Measurements from ENCODE around the gene GALNT18.

GALNT18 gene

DNA sequence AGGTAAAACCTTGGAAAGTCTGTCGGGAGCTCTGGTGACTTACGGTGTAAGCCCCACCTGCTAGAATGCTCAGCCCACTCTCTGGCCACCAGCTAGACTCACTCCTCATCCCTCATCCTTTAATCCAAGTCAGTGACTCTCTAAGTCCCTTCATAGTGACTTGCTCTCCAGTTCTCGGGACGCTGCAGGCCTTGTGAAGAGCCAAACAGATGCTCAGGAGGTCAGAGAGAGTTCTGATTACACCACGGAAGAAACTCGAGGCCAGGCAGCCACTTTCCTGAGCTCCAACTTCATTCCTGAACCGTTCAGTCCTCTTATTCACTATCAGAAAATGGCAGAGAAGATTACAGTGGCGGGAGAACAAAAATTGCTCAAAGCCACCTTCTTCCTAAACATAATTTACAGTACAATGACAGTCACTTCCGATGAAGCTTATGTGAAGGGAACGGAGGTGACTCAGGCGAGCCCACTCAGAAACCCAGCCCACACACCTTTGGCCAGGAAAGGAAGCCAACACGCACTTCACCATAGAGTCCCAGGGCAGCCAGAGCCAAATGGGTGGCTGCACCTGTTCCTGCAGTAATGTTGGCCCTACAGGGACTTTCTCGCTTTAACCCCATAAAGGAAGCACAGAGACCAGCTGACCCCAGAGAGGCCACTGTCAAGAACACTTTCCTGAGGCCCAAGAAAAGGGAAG is 100.4 kb downstream of the GALNT18 start (continued):
- TF ChIP-seq ZNF565 (CRISPR knock-in tag; conservative IDR thresholded peaks at IDR 0.05; ENCODE audit: low read depth): no peak
- no peak for TF ChIP-seq BACH2 (CRISPR knock-in tag; IDR thresholded peaks at IDR 0.05; ENCODE audit: borderline replicate concordance)

DNA sequence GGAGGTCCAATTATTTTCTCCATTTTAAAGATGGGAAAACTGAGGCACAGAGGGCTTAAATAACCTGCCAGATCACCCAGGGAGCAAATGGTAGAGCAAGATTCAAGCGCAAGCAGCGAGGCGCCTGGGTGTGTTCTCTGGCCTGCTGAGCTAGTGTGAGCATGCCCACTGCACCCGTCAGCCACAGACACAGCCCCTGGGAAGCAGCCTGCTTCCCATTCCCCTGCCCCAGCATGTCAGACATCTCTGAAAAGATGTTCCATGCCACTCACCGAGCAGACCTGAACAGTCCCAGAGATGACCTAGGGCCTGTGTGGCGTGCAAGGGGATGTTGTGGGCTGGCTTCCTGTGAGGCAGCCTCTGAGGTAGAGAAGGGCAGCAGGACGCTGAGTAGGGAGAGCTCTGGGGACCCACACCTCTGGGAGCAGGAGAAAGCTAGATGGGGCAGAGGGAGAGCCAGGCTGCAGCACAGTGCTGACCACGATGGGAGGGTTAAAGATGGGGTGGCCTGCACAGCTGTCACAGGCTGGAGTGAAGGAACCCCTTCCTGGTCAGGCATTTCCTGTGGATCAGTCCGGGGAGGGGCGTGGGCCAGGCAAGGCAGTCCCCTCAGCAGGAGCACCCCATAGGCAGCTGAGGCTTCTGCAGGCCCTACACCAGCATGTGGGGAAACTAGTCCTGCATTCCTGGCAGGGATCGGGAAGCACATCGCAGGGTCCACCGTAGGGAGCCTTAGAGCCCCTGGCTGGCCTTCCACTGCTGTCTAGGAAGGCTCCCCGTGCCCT is 101.4 kb downstream of the GALNT18 start:
- ATAC-seq: no peak
- no peak for TF ChIP-seq ZFP30 (CRISPR knock-in tag; IDR thresholded peaks at IDR 0.05)
- TF ChIP-seq, protein P1, sequence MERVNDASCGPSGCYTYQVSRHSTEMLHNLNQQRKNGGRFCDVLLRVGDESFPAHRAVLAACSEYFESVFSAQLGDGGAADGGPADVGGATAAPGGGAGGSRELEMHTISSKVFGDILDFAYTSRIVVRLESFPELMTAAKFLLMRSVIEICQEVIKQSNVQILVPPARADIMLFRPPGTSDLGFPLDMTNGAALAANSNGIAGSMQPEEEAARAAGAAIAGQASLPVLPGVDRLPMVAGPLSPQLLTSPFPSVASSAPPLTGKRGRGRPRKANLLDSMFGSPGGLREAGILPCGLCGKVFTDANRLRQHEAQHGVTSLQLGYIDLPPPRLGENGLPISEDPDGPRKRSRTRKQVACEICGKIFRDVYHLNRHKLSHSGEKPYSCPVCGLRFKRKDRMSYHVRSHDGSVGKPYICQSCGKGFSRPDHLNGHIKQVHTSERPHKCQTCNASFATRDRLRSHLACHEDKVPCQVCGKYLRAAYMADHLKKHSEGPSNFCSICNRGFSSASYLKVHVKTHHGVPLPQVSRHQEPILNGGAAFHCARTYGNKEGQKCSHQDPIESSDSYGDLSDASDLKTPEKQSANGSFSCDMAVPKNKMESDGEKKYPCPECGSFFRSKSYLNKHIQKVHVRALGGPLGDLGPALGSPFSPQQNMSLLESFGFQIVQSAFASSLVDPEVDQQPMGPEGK (CRISPR knock-in tag; IDR thresholded peaks at IDR 0.05; ENCODE audit: borderline replicate concordance): no peak
- no peak for TF ChIP-seq TOX (CRISPR knock-in tag; IDR thresholded peaks at IDR 0.05; ENCODE audit: borderline replicate concordance)
- no peak for TF ChIP-seq PPARA (CRISPR knock-in tag; IDR thresholded peaks at IDR 0.05; ENCODE audit: borderline replicate concordance)
- TF ChIP-seq RARB (CRISPR knock-in tag; IDR thresholded peaks at IDR 0.05): no peak
- TF ChIP-seq ARNTL (CRISPR knock-in tag; IDR thresholded peaks at IDR 0.05; ENCODE audit: borderline replicate concordance, low read depth): no peak
- TF ChIP-seq GLIS3 (CRISPR knock-in tag; IDR thresholded peaks at IDR 0.05): no peak
- TF ChIP-seq ZFP3 (CRISPR knock-in tag; IDR thresholded peaks at IDR 0.05): no peak
- TF ChIP-seq ZNF565 (CRISPR knock-in tag; conservative IDR thresholded peaks at IDR 0.05; ENCODE audit: low read depth): no peak
- no peak for TF ChIP-seq SNAI2 (CRISPR knock-in tag; IDR thresholded peaks at IDR 0.05)
- TF ChIP-seq, protein P2, sequence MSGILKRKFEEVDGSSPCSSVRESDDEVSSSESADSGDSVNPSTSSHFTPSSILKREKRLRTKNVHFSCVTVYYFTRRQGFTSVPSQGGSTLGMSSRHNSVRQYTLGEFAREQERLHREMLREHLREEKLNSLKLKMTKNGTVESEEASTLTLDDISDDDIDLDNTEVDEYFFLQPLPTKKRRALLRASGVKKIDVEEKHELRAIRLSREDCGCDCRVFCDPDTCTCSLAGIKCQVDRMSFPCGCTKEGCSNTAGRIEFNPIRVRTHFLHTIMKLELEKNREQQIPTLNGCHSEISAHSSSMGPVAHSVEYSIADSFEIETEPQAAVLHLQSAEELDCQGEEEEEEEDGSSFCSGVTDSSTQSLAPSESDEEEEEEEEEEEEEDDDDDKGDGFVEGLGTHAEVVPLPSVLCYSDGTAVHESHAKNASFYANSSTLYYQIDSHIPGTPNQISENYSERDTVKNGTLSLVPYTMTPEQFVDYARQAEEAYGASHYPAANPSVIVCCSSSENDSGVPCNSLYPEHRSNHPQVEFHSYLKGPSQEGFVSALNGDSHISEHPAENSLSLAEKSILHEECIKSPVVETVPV (CRISPR knock-in tag; IDR thresholded peaks at IDR 0.05): no peak

DNA sequence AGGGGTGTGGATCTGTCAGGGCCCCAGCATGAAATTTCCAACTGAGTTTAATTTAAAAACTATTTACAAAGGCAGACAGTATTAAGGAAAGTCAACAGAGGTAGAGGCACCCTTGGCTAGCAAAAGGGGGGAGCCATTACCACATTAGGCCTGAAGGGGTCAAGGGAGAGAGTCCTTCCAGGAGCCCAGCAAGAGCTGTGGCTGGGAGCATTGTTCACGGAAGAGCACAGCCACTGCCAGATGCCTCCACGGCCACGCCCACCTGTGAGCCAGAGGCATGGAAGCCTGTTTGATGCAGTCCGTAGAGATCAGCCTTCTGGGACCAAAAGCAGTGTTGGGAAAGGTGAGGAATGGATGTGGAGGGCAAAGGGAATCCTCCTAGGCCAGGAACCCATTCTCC is 102.6 kb downstream of the GALNT18 start:
- no peak for ATAC-seq
- TF ChIP-seq ARNTL (CRISPR knock-in tag; IDR thresholded peaks at IDR 0.05; ENCODE audit: borderline replicate concordance, low read depth): no peak
- no peak for TF ChIP-seq ZNF70 (CRISPR knock-in tag; IDR thresholded peaks at IDR 0.05)
- no peak for TF ChIP-seq ISL1 (CRISPR knock-in tag; IDR thresholded peaks at IDR 0.05)
- TF ChIP-seq TOX (CRISPR knock-in tag; IDR thresholded peaks at IDR 0.05; ENCODE audit: borderline replicate concordance): no peak
- no peak for TF ChIP-seq CSDC2 (CRISPR knock-in tag; IDR thresholded peaks at IDR 0.05)

DNA sequence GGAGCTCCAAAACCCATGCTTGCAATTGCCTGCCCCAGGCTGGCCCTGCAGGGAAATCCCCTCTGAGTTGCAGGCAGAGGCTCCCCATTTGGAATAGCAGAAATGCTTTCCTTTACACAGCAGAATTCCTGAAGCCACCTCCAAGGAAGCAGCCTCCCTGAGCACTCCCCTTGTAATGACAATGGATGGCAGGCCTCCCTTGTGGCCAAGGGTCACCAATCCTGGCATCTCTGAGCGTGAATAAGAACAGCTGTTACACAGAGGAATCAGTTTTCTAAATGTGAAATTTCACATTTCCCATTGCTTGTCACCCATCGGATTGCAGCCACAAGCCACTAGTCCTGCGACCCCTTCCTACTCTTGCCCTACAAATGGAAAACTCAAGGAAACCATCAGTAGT is 107.6 kb downstream of the GALNT18 start:
- no peak for TF ChIP-seq TCF4 (CRISPR knock-in tag; IDR thresholded peaks at IDR 0.05; ENCODE audit: borderline replicate concordance)
- TF ChIP-seq SNAI2 (CRISPR knock-in tag; IDR thresholded peaks at IDR 0.05): no peak
- no peak for TF ChIP-seq BACH2 (CRISPR knock-in tag; IDR thresholded peaks at IDR 0.05; ENCODE audit: borderline replicate concordance)
- TF ChIP-seq, protein P3, sequence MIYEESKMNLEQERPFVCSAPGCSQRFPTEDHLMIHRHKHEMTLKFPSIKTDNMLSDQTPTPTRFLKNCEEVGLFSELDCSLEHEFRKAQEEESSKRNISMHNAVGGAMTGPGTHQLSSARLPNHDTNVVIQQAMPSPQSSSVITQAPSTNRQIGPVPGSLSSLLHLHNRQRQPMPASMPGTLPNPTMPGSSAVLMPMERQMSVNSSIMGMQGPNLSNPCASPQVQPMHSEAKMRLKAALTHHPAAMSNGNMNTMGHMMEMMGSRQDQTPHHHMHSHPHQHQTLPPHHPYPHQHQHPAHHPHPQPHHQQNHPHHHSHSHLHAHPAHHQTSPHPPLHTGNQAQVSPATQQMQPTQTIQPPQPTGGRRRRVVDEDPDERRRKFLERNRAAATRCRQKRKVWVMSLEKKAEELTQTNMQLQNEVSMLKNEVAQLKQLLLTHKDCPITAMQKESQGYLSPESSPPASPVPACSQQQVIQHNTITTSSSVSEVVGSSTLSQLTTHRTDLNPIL (CRISPR knock-in tag; IDR thresholded peaks at IDR 0.05; ENCODE audit: low read depth): no peak
- TF ChIP-seq GLIS3 (CRISPR knock-in tag; IDR thresholded peaks at IDR 0.05): no peak
- no peak for TF ChIP-seq RARB (CRISPR knock-in tag; IDR thresholded peaks at IDR 0.05)
- TF ChIP-seq, protein P2 (CRISPR knock-in tag; IDR thresholded peaks at IDR 0.05): no peak
- TF ChIP-seq, protein P4, sequence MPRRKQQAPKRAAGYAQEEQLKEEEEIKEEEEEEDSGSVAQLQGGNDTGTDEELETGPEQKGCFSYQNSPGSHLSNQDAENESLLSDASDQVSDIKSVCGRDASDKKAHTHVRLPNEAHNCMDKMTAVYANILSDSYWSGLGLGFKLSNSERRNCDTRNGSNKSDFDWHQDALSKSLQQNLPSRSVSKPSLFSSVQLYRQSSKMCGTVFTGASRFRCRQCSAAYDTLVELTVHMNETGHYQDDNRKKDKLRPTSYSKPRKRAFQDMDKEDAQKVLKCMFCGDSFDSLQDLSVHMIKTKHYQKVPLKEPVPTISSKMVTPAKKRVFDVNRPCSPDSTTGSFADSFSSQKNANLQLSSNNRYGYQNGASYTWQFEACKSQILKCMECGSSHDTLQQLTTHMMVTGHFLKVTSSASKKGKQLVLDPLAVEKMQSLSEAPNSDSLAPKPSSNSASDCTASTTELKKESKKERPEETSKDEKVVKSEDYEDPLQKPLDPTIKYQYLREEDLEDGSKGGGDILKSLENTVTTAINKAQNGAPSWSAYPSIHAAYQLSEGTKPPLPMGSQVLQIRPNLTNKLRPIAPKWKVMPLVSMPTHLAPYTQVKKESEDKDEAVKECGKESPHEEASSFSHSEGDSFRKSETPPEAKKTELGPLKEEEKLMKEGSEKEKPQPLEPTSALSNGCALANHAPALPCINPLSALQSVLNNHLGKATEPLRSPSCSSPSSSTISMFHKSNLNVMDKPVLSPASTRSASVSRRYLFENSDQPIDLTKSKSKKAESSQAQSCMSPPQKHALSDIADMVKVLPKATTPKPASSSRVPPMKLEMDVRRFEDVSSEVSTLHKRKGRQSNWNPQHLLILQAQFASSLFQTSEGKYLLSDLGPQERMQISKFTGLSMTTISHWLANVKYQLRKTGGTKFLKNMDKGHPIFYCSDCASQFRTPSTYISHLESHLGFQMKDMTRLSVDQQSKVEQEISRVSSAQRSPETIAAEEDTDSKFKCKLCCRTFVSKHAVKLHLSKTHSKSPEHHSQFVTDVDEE (CRISPR knock-in tag; IDR thresholded peaks at IDR 0.05): no peak
- no peak for TF ChIP-seq TOX (CRISPR knock-in tag; IDR thresholded peaks at IDR 0.05; ENCODE audit: borderline replicate concordance)
- TF ChIP-seq ZC3H10 (CRISPR knock-in tag; IDR thresholded peaks at IDR 0.05): no peak
- no peak for TF ChIP-seq ARNTL (CRISPR knock-in tag; IDR thresholded peaks at IDR 0.05; ENCODE audit: borderline replicate concordance, low read depth)
- TF ChIP-seq ZFP30 (CRISPR knock-in tag; IDR thresholded peaks at IDR 0.05): no peak
- no peak for ATAC-seq

All from SK-N-SH treated with all-trans-retinoic acid at 6 μM for 48 hours (cell line).